GM21576 (cell line): Measurements from ENCODE around the gene HNRNPA3.
A peak's percentile ranks its signal among the peaks of the same experiment; 100 is the strongest.
"Not testable (repeated sequence)": the region's sequence is repeated elsewhere in the genome, so short reads cannot be mapped to it uniquely, and the experiment has no call there.

Experiments
- ATAC-seq: cut with Tn5 transposase; IDR thresholded peaks from one replicate; pipeline ENCODE4 v1.9.1; 2021; ENCODE audit warnings: mild to moderate bottlenecking, moderate library complexity; ENCODE audit not compliant: unreplicated experiment

Gene HNRNPA3

GRCh38 chr2:177254433-177255226 is 42.0 kb downstream of the HNRNPA3 start:
- ATAC-seq = no peak

- ATAC-seq = no peak
Observed at GRCh38 chr2:177255227-177255601, 42.6 kb downstream of the HNRNPA3 start.

GRCh38 chr2:177256026-177256425 is 43.4 kb downstream of the HNRNPA3 start:
- no peak for ATAC-seq

GRCh38 chr2:177256695-177257094 is 44.1 kb downstream of the HNRNPA3 start:
- ATAC-seq = no peak

- no peak for ATAC-seq
Observed at GRCh38 chr2:177257471-177257870, 44.9 kb downstream of the HNRNPA3 start.

- no peak for ATAC-seq
Observed at GRCh38 chr2:177258059-177258458, 45.5 kb downstream of the HNRNPA3 start.

GRCh38 chr2:177260379-177260778 is 47.8 kb downstream of the HNRNPA3 start:
- ATAC-seq = no peak

- no peak for ATAC-seq
Observed at GRCh38 chr2:177261116-177262060, 48.8 kb downstream of the HNRNPA3 start.

- no peak for ATAC-seq
Observed at GRCh38 chr2:177262092-177262491, 49.5 kb downstream of the HNRNPA3 start.

- ATAC-seq = no peak
Observed at GRCh38 chr2:177262958-177263450, 50.4 kb downstream of the HNRNPA3 start.

- peak; percentile 49 for ATAC-seq
Observed at GRCh38 chr2:177263451-177264208, 51.0 kb downstream of the HNRNPA3 start.

- peak; percentile 16 for ATAC-seq
Observed at GRCh38 chr2:177264209-177264692, 51.7 kb downstream of the HNRNPA3 start.

GRCh38 chr2:177264693-177265587 is 52.3 kb downstream of the HNRNPA3 start, which contains the start of gene NFE2L2:
NFE2L2 (minus strand) TSS chr2:177264727; CDS start chr2:177264576, 151 bp downstream.
- peak; percentile 58 for ATAC-seq

GRCh38 chr2:177265824-177266817 is 53.5 kb downstream of the HNRNPA3 start:
- ATAC-seq = peak; percentile 21

GRCh38 chr2:177266955-177267354 is 54.4 kb downstream of the HNRNPA3 start:
- not testable (repeated sequence) for ATAC-seq

GRCh38 chr2:177268187-177268871 is 55.7 kb downstream of the HNRNPA3 start:
- ATAC-seq = no peak

- no peak for ATAC-seq
Observed at GRCh38 chr2:177268901-177269300, 56.3 kb downstream of the HNRNPA3 start.

GRCh38 chr2:177270531-177270930 is 57.9 kb downstream of the HNRNPA3 start:
- ATAC-seq = no peak
